IPS DF 4.7 (cell line): ENCODE results near the gene NEK7.
"Not testable (repeated sequence)": the region's sequence is repeated elsewhere in the genome, so short reads cannot be mapped to it uniquely, and the experiment has no call there.

ENCODE experiments used
- DNase-seq: peaks from one replicate; pipeline ENCODE4 v3.0.0-alpha.2; 2013; ENCODE audit warnings: low spot score; ENCODE audit errors: extremely low read depth

NEK7 gene

GRCh38 chr1:198205016-198205684 is 48.4 kb downstream of the NEK7 start:
- DNase-seq: no peak

- no peak for DNase-seq
Observed at GRCh38 chr1:198206292-198206691, 49.5 kb downstream of the NEK7 start.

GRCh38 chr1:198211696-198212095 is 54.9 kb downstream of the NEK7 start:
- no peak for DNase-seq

- no peak for DNase-seq
Observed at GRCh38 chr1:198212126-198212525, 55.3 kb downstream of the NEK7 start.

GRCh38 chr1:198212675-198213074 is 55.9 kb downstream of the NEK7 start:
- no peak for DNase-seq

GRCh38 chr1:198214924-198215323 is 58.1 kb downstream of the NEK7 start:
- DNase-seq: no peak

- DNase-seq: no peak
Observed at GRCh38 chr1:198220428-198220827, 63.6 kb downstream of the NEK7 start.

- DNase-seq: not testable (repeated sequence)
Observed at GRCh38 chr1:198227010-198227409, 70.2 kb downstream of the NEK7 start.

- not testable (repeated sequence) for DNase-seq
Observed at GRCh38 chr1:198227454-198227853, 70.7 kb downstream of the NEK7 start.

GRCh38 chr1:198228925-198229324 is 72.1 kb downstream of the NEK7 start:
- no peak for DNase-seq

GRCh38 chr1:198231779-198232178 is 75.0 kb downstream of the NEK7 start:
- DNase-seq: no peak

- DNase-seq: no peak
Observed at GRCh38 chr1:198232378-198232777, 75.6 kb downstream of the NEK7 start.

GRCh38 chr1:198232940-198233675 is 76.3 kb downstream of the NEK7 start:
- no peak for DNase-seq

- no peak for DNase-seq
Observed at GRCh38 chr1:198234520-198235251, 77.9 kb downstream of the NEK7 start.

- DNase-seq: no peak
Observed at GRCh38 chr1:198238121-198238520, 81.3 kb downstream of the NEK7 start.

GRCh38 chr1:198241553-198241952 is 84.8 kb downstream of the NEK7 start:
- DNase-seq: no peak

GRCh38 chr1:198244772-198245171 is 88.0 kb downstream of the NEK7 start:
- DNase-seq: no peak

GRCh38 chr1:198245379-198245778 is 88.6 kb downstream of the NEK7 start:
- DNase-seq: no peak

GRCh38 chr1:198246337-198246736 is 89.5 kb downstream of the NEK7 start:
- no peak for DNase-seq

GRCh38 chr1:198253259-198253658 is 96.5 kb downstream of the NEK7 start:
- no peak for DNase-seq

- no peak for DNase-seq
Observed at GRCh38 chr1:198253668-198254067, 96.9 kb downstream of the NEK7 start.

GRCh38 chr1:198254521-198254920 is 97.7 kb downstream of the NEK7 start:
- no peak for DNase-seq
